BJ (cell line): ENCODE data around the gene FCRL2. TPM values are rescaled to one million over a fixed set of nuclear protein-coding genes. Genes with fewer than 3 reads are reported as not detected.

Experiments
- CTCF ChIA-PET: fragments of 350-600 bp; formaldehyde crosslinking; extraction: SDS; loops from one replicate; lab custom pipeline; 2021; ENCODE audit warnings: antibody characterized with exemption, inconsistent platforms; lab: Yijun Ruan, JAX
- POLR2A ChIA-PET: fragments of 300-600 bp; sonication (Branson Sonifier 250); formaldehyde crosslinking; extraction: SDS; loops from one replicate; lab custom pipeline; 2021; ENCODE audit warnings: antibody characterized with exemption; lab: Charles Lee
- DNase-seq: peaks from one replicate; pipeline ENCODE4 v3.0.0-alpha.2; 2011; ENCODE audit warnings: low read depth
- H3K27me3 ChIP-seq: 2 replicates; pipeline ENCODE4 v1.6.0; 2011; ENCODE audit warnings: low read length; ENCODE audit not compliant: control insufficient read depth, insufficient read depth
- H3K36me3 ChIP-seq: 2 replicates; pipeline ENCODE4 v1.5.1; 2011; ENCODE audit warnings: low read length; ENCODE audit not compliant: control insufficient read depth, insufficient read depth
- H3K4me3 ChIP-seq: 2 replicates; pipeline ENCODE4 v1.5.1; 2011; ENCODE audit warnings: low read depth, mild to moderate bottlenecking, control low read depth, low read length
- CTCF ChIP-seq: IDR thresholded peaks from 2 replicates; pipeline ENCODE4 v1.5.1; 2011; ENCODE audit warnings: low read depth, mild to moderate bottlenecking, control low read depth, inconsistent platforms, low read length, moderate library complexity; ENCODE audit not compliant: insufficient read depth
- polyA plus RNA-seq: library from polyadenylated mRNA; depleted of rRNA; stranded (reverse); fragments of >200 nt; gene quantifications from 2 replicates; pipeline ENCODE4 v1.2.3, GENCODE V29; 2011

FCRL2 gene
- polyA plus RNA-seq, 1 experiment: not detected

GRCh38 chr1:157784801-157785200 is 7.9 kb upstream of the FCRL2 start:
- no peak overlapping the region for H3K4me3 ChIP-seq
- no peaks in the 10 kb centered on the region for H3K27me3 ChIP-seq
- no peak for TF ChIP-seq CTCF
- ChIA-PET CTCF (no interaction called here), POLR2A (no interaction called here)
- no peaks in the 10 kb centered on the region for H3K36me3 ChIP-seq
- DNase-seq: no peak

- POLR2A ChIA-PET: no interaction called here
- H3K27me3 ChIP-seq: no peaks in the 10 kb centered on the region
- no peak overlapping the region for H3K4me3 ChIP-seq
- no peak for TF ChIP-seq CTCF
- H3K36me3 ChIP-seq: no peaks in the 10 kb centered on the region
- CTCF ChIA-PET: no interaction called here
- no peak for DNase-seq
Measured at GRCh38 chr1:157782931-157783330, 6.0 kb upstream of the FCRL2 start.

- CTCF ChIA-PET: interaction anchor here (0.7 kb wide), 1 partner anchor 39 kb away, joined by 3 read pairs; no protein-coding TSS in a partner anchor
- Histone ChIP-seq H3K27me3 (no peaks in the 10 kb centered on the region), H3K4me3 (no peak overlapping the region), H3K36me3 (no peaks in the 10 kb centered on the region)
- POLR2A ChIA-PET: no interaction called here
- no peak for TF ChIP-seq CTCF
- DNase-seq: no peak
Measured at GRCh38 chr1:157781048-157781447, 4.1 kb upstream of the FCRL2 start.

GRCh38 chr1:157775101-157775870 is 1.6 kb downstream of the FCRL2 start:
- POLR2A ChIA-PET: no interaction called here
- no peak for DNase-seq
- H3K4me3 ChIP-seq: no peak overlapping the region
- no peaks in the 10 kb centered on the region for H3K27me3 ChIP-seq
- no peak for TF ChIP-seq CTCF
- H3K36me3 ChIP-seq: no peaks in the 10 kb centered on the region
- CTCF ChIA-PET: no interaction called here

GRCh38 chr1:157774412-157774811 is 2.5 kb downstream of the FCRL2 start:
- ChIA-PET POLR2A (no interaction called here), CTCF (no interaction called here)
- H3K4me3 ChIP-seq: no peak overlapping the region
- DNase-seq: no peak
- no peaks in the 10 kb centered on the region for H3K36me3 ChIP-seq
- TF ChIP-seq CTCF: no peak
- no peaks in the 10 kb centered on the region for H3K27me3 ChIP-seq
